HL-60/S4 (cell line): ENCODE data around the gene PCMT1.
"Not testable (repeated sequence)": the region's sequence is repeated elsewhere in the genome, so short reads cannot be mapped to it uniquely, and the experiment has no call there.

ENCODE experiments used
- in situ Hi-C: fragments of 300-500 bp; cut with MboI; formaldehyde crosslinking; loops from 2 replicates; pipeline ENCODE4 v1.14.3; 2022; ENCODE audit warnings: low sequenced_read_pairs

The PCMT1 gene

GRCh38 chr6:149813351-149813750 is 63.8 kb downstream of the PCMT1 start:
- in situ Hi-C loops: no loop called here

- in situ Hi-C loops: no loop called here
Measured at GRCh38 chr6:149815788-149816187, 66.2 kb downstream of the PCMT1 start.

- in situ Hi-C loops: no loop called here
Measured at GRCh38 chr6:149820506-149820905, 71.0 kb downstream of the PCMT1 start.

GRCh38 chr6:149821492-149821891 is 72.0 kb downstream of the PCMT1 start:
- in situ Hi-C loops: no loop called here

GRCh38 chr6:149823013-149823412 is 73.5 kb downstream of the PCMT1 start:
- in situ Hi-C loops: no loop called here

- in situ Hi-C loops: no loop called here
Measured at GRCh38 chr6:149825292-149825691, 75.8 kb downstream of the PCMT1 start.

GRCh38 chr6:149830731-149831307 is 81.3 kb downstream of the PCMT1 start:
- in situ Hi-C loops: no loop called here

- in situ Hi-C loops: no loop called here
Measured at GRCh38 chr6:149831308-149831820, 81.8 kb downstream of the PCMT1 start.

GRCh38 chr6:149833651-149834050 is 84.1 kb downstream of the PCMT1 start:
- in situ Hi-C loops: no loop called here

GRCh38 chr6:149834513-149835481 is 85.3 kb downstream of the PCMT1 start:
- in situ Hi-C loops: no loop called here

- in situ Hi-C loops: no loop called here
Measured at GRCh38 chr6:149840345-149841075, 91.0 kb downstream of the PCMT1 start.

GRCh38 chr6:149842331-149842730 is 92.8 kb downstream of the PCMT1 start:
- in situ Hi-C loops: no loop called here

- in situ Hi-C loops: no loop called here
Measured at GRCh38 chr6:149843051-149843633, 93.6 kb downstream of the PCMT1 start.

- in situ Hi-C loops: not testable (repeated sequence)
Measured at GRCh38 chr6:149844036-149844435, 94.5 kb downstream of the PCMT1 start.

- in situ Hi-C loops: no loop called here
Measured at GRCh38 chr6:149844480-149844879, 94.9 kb downstream of the PCMT1 start.

- in situ Hi-C loops: loop anchor here (5.0 kb wide), 1 partner anchor 77 kb away; the partner anchor contains the start of gene RAET1G
Measured at GRCh38 chr6:149845549-149845948, 96.0 kb downstream of the PCMT1 start.

GRCh38 chr6:149846321-149846720 is 96.8 kb downstream of the PCMT1 start:
- in situ Hi-C loops: loop anchor here (5.0 kb wide), 1 partner anchor 76 kb away; the partner anchor contains the start of gene RAET1G

- in situ Hi-C loops: loop anchor here (5.0 kb wide), 1 partner anchor 74 kb away; the partner anchor contains the start of gene RAET1G
Measured at GRCh38 chr6:149847939-149848267, 98.4 kb downstream of the PCMT1 start.

GRCh38 chr6:149848343-149848742 is 98.8 kb downstream of the PCMT1 start:
- in situ Hi-C loops: loop anchor here (5.0 kb wide), 1 partner anchor 74 kb away; the partner anchor contains the start of gene RAET1G

- in situ Hi-C loops: no loop called here
Measured at GRCh38 chr6:149851461-149852110, 102.0 kb downstream of the PCMT1 start.
